A549 treated with dexamethasone at 1 μM for 4 hours (cell line): Measurements from ENCODE around the gene KRTAP20-4. TPM values are rescaled to one million over a fixed set of nuclear protein-coding genes. Genes with fewer than 3 reads are reported as not detected.

Source experiments
- total RNA-seq: library from RNA; stranded (reverse); fragments of 200-300 nt; extraction: Qiagen RNA extraction; gene quantifications from 5 replicates; pipeline ENCODE4 v1.2.3, GENCODE V29; 2022

KRTAP20-4 gene
- total RNA-seq, result not detected in 5 replicates

DNA sequence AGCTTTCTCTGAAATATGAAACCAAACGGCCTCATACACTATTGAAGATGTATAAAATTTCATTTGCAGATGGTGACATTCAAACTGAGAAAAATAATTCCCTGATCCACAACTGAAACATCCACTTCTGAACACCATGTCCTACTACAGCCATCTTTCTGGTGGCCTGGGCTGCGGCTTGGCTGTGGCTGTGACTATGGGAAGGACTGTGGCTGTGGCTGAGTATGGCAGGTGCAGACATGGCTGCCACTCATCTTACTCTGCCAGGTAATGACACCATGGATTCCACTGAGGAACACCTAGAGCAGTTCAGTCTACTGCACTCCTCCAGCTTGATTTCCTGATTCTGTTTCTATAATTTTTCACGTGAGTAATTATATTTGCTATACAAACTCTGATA lies at the start of gene KRTAP20-4:
Gene KRTAP20-4, plus strand, starts transcription at position 106 of the 400 bp plus-strand sequence.

DNA sequence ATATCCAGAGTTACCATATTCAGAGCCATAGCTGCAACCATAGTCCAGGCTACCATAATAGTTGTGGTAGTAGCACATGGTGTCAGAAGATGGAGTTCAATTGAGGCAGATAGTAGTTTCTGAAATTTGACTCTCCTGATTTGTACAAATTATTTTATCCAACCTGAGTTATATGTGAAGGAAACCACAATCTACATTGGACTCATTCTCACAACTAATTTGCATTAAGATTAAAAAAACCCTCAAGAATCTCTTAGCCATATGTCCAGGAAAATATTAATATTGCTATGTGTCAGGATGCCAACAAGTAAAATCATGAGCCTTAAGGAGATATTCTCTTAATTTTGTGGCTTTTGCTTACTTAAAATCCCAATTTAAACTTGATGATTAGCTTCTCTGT lies 30.1 kb upstream of the KRTAP20-4 start, which contains the start of gene KRTAP22-2:
Gene KRTAP22-2, minus strand, starts transcription at position 101 of the 400 bp plus-strand sequence.

DNA sequence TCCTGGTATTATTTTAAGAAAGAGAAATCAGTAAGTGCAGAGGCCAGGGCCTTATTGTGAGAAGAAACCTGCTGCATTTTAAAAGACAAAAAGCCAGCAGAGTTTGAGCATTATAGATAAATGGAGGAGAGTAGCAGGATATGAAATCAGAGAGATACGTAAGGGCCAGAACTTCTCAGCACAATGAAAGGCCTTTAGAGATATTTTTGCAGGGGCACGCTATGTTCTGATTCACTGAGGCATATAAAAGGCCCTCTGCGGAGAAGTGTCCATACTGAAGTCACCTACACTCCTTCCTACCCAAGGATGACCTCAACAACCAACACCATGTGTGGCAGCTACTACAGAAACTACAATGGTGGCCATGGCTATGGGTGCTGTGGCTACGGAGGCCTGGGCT lies 28.3 kb upstream of the KRTAP20-4 start, which contains the start of gene KRTAP6-3:
Gene KRTAP6-3, plus strand, starts transcription at position 301 of the 400 bp plus-strand sequence. Its CDS starts 6 bp downstream, at position 307.

DNA sequence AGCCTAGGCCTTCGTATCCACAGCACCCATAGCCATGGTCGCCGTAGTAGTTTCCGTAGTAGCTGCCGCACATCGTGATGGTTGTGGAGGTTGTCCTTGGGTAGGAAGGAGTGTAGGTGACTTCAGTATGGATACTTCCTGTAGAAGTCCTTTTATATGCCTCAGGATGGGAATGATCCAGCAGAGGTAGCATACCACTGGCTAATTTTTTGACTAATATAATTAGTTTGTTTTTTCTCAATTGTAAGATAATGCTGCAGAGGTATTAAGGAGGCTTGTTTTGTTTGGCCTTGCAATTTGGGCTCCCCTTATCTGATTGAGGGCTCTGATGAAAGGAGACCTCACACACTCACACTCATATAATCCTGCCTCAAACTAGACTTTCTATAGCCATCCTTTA lies 21.6 kb upstream of the KRTAP20-4 start, which contains the start of gene KRTAP6-2:
Gene KRTAP6-2, minus strand, starts transcription at position 101 of the 400 bp plus-strand sequence. Its CDS starts 28 bp downstream, at position 73.

DNA sequence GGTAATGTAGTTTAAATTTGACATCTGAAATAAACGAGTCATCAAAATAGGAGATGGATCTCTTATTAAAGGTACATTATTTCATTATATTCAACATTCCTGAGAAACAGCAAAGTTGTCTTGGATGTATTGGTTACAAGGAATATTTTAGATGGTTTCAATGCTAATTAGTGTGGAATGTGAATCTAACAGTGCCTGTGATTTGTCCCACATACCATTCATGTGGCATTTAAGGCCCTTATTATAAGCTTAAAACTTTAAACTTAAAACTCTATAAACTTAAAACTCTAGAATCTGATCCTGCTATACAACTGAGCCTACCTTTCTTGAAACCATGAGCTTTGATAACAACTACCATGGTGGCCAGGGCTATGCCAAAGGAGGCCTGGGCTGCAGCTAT lies 19.6 kb upstream of the KRTAP20-4 start, which contains the start of gene KRTAP22-1:
Gene KRTAP22-1, plus strand, starts transcription at position 301 of the 400 bp plus-strand sequence.

DNA sequence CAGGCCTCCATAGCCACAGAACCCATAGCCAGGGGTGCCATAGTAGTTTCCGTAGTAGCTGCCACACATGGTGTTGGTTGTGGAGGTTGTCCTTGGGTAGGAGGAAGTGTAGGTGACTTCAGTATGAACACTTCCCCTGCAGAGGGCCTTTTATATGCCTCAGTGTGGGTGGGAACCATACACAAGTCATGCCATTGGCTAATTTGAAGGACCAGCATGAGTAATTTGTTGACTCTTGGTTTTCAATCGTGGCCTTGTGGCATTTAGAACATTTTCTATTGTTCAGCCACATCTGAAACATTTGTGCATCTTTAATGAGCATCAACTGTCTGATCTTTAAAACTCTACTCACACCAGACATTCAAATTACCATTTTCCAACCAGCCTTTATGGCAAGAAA lies 6.6 kb upstream of the KRTAP20-4 start, which contains the start of gene KRTAP6-1:
Gene KRTAP6-1, minus strand, starts transcription at position 95 of the 400 bp plus-strand sequence. Its CDS starts 26 bp downstream, at position 69.

DNA sequence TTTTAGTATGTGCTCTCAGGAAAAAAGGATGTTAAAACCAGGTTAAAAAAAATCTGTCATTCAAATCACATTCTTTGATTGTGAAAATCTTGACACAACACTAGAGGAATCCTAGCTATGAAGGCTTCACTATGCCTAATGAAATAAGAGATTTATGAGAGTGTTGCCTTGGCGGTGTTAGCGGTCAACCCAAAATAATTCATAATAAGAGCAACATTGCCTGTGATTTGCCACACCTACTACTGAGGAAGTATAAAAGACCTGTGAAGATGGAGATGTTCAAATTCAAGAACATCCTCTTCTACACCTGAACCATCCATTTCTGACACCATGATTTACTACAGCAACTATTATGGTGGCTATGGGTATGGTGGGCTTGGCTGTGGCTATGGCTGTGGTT lies 4.3 kb upstream of the KRTAP20-4 start, which contains the start of gene KRTAP20-1:
Gene KRTAP20-1, plus strand, starts transcription at position 301 of the 400 bp plus-strand sequence. Its CDS starts 30 bp downstream, at position 331.

DNA sequence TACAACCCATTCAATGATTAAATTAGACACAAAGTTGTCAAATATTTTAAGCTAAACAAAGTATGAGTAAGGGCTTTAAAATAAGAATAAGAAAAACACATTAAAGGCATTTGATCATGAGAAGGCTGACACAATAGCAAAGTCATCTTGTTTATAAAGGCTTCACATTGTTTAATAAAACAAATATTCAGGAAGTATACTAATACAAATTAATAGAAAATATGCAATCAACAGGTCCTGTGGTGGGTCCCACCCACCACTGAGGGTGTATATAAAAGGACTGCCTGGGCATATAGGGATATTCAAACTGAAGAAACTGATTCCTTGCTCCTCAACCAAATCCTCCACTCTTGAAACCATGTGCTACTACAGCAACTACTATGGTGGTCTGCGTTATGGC lies 14.5 kb downstream of the KRTAP20-4 start, which contains the start of gene KRTAP20-2:
Gene KRTAP20-2, plus strand, starts transcription at position 301 of the 400 bp plus-strand sequence. Its CDS starts 58 bp downstream, at position 359.

DNA sequence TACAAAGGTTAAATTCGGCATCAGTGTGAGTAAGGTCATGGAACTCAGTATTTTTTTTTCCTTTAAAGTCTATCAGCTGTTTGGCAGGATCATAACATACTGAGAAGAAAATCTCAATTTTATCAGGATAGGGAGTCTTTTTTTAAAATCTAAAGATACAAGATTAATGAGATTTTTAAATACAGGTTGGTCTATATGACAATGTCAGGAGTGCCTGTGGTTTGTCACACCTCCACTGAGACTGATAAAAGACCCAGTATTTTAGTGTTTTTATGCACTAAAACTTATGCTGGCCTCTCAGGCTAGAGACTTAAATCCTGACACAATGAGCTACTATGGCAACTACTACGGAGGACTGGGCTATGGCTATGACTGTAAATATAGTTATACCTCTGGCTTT lies 22.1 kb downstream of the KRTAP20-4 start, which contains the start of gene KRTAP20-3:
Gene KRTAP20-3, plus strand, starts transcription at position 301 of the 400 bp plus-strand sequence.

Other genes starting within 250 kb of the KRTAP20-4 start
- gene KRTAP13-2, start 248.4 kb upstream of the KRTAP20-4 start, total RNA-seq, result 0.09 TPM in 1 of 5 replicates, not detected in the others
- gene KRTAP13-1, start 224.6 kb upstream of the KRTAP20-4 start, total RNA-seq, result not detected in 5 replicates
- not detected in 5 replicates for gene KRTAP13-3, start 194.7 kb upstream of the KRTAP20-4 start, total RNA-seq
- gene KRTAP13-4, start 190.4 kb upstream of the KRTAP20-4 start, total RNA-seq, result not detected in 5 replicates
- gene KRTAP15-1, start 180.4 kb upstream of the KRTAP20-4 start, total RNA-seq, result not detected in 5 replicates
- not detected in 5 replicates for gene KRTAP19-1, start 140.3 kb upstream of the KRTAP20-4 start, total RNA-seq
- gene KRTAP19-2, start 133.2 kb upstream of the KRTAP20-4 start, total RNA-seq, result not detected in 5 replicates
- gene KRTAP19-3, start 128.6 kb upstream of the KRTAP20-4 start, total RNA-seq, result not detected in 5 replicates
- not detected in 5 replicates for gene KRTAP19-4, start 123.5 kb upstream of the KRTAP20-4 start, total RNA-seq
- gene KRTAP19-5, start 118.5 kb upstream of the KRTAP20-4 start, total RNA-seq, result not detected in 5 replicates
- gene KRTAP19-6, start 78.8 kb upstream of the KRTAP20-4 start, total RNA-seq, result not detected in 5 replicates
- gene KRTAP19-7, start 59.3 kb upstream of the KRTAP20-4 start, total RNA-seq, result not detected in 5 replicates
- not detected in 5 replicates for gene KRTAP22-2, start 30.2 kb upstream of the KRTAP20-4 start, total RNA-seq
- not detected in 5 replicates for gene KRTAP6-3, start 28.2 kb upstream of the KRTAP20-4 start, total RNA-seq
- gene KRTAP6-2, start 21.7 kb upstream of the KRTAP20-4 start, total RNA-seq, result not detected in 5 replicates
- gene KRTAP22-1, start 19.5 kb upstream of the KRTAP20-4 start, total RNA-seq, result not detected in 5 replicates
- gene KRTAP6-1, start 6.7 kb upstream of the KRTAP20-4 start, total RNA-seq, result not detected in 5 replicates
- gene KRTAP20-1, start 4.2 kb upstream of the KRTAP20-4 start, total RNA-seq, result not detected in 5 replicates
- gene KRTAP20-2, start 14.6 kb downstream of the KRTAP20-4 start, total RNA-seq, result not detected in 5 replicates
- not detected in 5 replicates for gene KRTAP20-3, start 22.2 kb downstream of the KRTAP20-4 start, total RNA-seq
- gene KRTAP21-3, start 98.2 kb downstream of the KRTAP20-4 start, total RNA-seq, result not detected in 5 replicates
- gene KRTAP21-2, start 126.6 kb downstream of the KRTAP20-4 start, total RNA-seq, result not detected in 5 replicates
- gene KRTAP21-1, start 134.8 kb downstream of the KRTAP20-4 start, total RNA-seq, result not detected in 5 replicates
- gene KRTAP8-1, start 192.6 kb downstream of the KRTAP20-4 start, total RNA-seq, result not detected in 5 replicates
- not detected in 5 replicates for gene KRTAP7-1, start 209.1 kb downstream of the KRTAP20-4 start, total RNA-seq